Eye (tissue), 1 donor: ENCODE data around the gene MYH10.

Source experiments
- DNase-seq: peaks from one replicate; pipeline ENCODE4 v3.0.0-alpha.2; 2015

Gene MYH10

GRCh38 chr17:8490256-8491023 is 140.1 kb downstream of the MYH10 start:
- DNase-seq: no peak

GRCh38 chr17:8489841-8490240 is 140.7 kb downstream of the MYH10 start:
- no peak for DNase-seq

GRCh38 chr17:8488901-8489300 is 141.6 kb downstream of the MYH10 start:
- DNase-seq: no peak

- DNase-seq: no peak
Observed at GRCh38 chr17:8488491-8488890, 142.0 kb downstream of the MYH10 start.

GRCh38 chr17:8487743-8488142 is 142.8 kb downstream of the MYH10 start:
- no peak for DNase-seq

GRCh38 chr17:8487130-8487645 is 143.3 kb downstream of the MYH10 start:
- DNase-seq: no peak

GRCh38 chr17:8485491-8485890 is 145.0 kb downstream of the MYH10 start:
- no peak for DNase-seq

GRCh38 chr17:8484465-8484864 is 146.1 kb downstream of the MYH10 start:
- no peak for DNase-seq

- no peak for DNase-seq
Observed at GRCh38 chr17:8482546-8482945, 148.0 kb downstream of the MYH10 start.

GRCh38 chr17:8481703-8482102 is 148.8 kb downstream of the MYH10 start:
- no peak for DNase-seq

- DNase-seq: no peak
Observed at GRCh38 chr17:8481089-8481488, 149.4 kb downstream of the MYH10 start.

- DNase-seq: no peak
Observed at GRCh38 chr17:8480011-8480976, 150.2 kb downstream of the MYH10 start.

GRCh38 chr17:8479431-8479947 is 151.0 kb downstream of the MYH10 start:
- no peak for DNase-seq

- DNase-seq: no peak
Observed at GRCh38 chr17:8477715-8478441, 152.6 kb downstream of the MYH10 start.

- DNase-seq: no peak
Observed at GRCh38 chr17:8477171-8477570, 153.4 kb downstream of the MYH10 start.

GRCh38 chr17:8476741-8477140 is 153.8 kb downstream of the MYH10 start:
- DNase-seq: no peak

- no peak for DNase-seq
Observed at GRCh38 chr17:8475781-8476180, 154.7 kb downstream of the MYH10 start.

- no peak for DNase-seq
Observed at GRCh38 chr17:8475227-8475626, 155.3 kb downstream of the MYH10 start.

- no peak for DNase-seq
Observed at GRCh38 chr17:8474826-8475225, 155.7 kb downstream of the MYH10 start.

GRCh38 chr17:8473451-8474192 is 156.9 kb downstream of the MYH10 start:
- DNase-seq: no peak

GRCh38 chr17:8472663-8473062 is 157.9 kb downstream of the MYH10 start:
- DNase-seq: no peak

GRCh38 chr17:8470447-8471047 is 160.0 kb downstream of the MYH10 start:
- DNase-seq: no peak
